Activated T-cell treated with anti-CD3 and anti-CD28 coated beads, Interleukin-2, amount 50 U/mL, for 72 hours (primary cell): ENCODE data around the gene GABRB1. TPM values are rescaled to one million over a fixed set of nuclear protein-coding genes. Genes with fewer than 3 reads are reported as not detected.

Source experiments
- ATAC-seq, 2 donors: fragments of 150-1000 bp; cut with Tn5 transposase; replicated peaks in 1 of 2; 2 replicates each; pipeline ENCODE4 v1.10.0; 2021; ENCODE audit warnings: moderate library complexity in 2 of 2, mild to moderate bottlenecking in 1 of 2
- DNase-seq, 2 donors: peaks; one replicate each; pipeline ENCODE4 v3.0.0; 2021 to 2022; ENCODE audit warnings: mixed read lengths in 1 of 2
- H3K27ac Mint-ChIP-seq: one replicate; pipeline ENCODE4 v1.8.0; 2022; ENCODE audit warnings: mild to moderate bottlenecking, moderate library complexity, mixed read lengths
- H3K27me3 Mint-ChIP-seq: one replicate; pipeline ENCODE4 v1.8.0; 2022; ENCODE audit warnings: low read depth, mixed read lengths
- H3K36me3 Mint-ChIP-seq, 2 donors: one replicate each; pipeline ENCODE4 v1.8.0; 2022; ENCODE audit warnings: mixed read lengths in 2 of 2, mild to moderate bottlenecking in 1 of 2; ENCODE audit not compliant: insufficient read depth in 2 of 2
- H3K4me1 Mint-ChIP-seq: one replicate; pipeline ENCODE4 v1.8.0; 2022; ENCODE audit warnings: low read depth, mixed read lengths
- H3K4me3 Mint-ChIP-seq, 2 donors: one replicate each; pipeline ENCODE4 v1.8.0; 2022; ENCODE audit warnings: mild to moderate bottlenecking in 2 of 2, mixed read lengths in 2 of 2, moderate library complexity in 2 of 2
- H3K9me3 Mint-ChIP-seq, 2 donors: one replicate each; pipeline ENCODE4 v1.8.0; 2022; ENCODE audit warnings: mixed read lengths in 2 of 2
- total RNA-seq, 2 donors: library from RNA; stranded (reverse); gene quantifications; one replicate each; pipeline ENCODE4 v1.2.3, GENCODE V29; 2022

Gene GABRB1
- not detected for total RNA-seq

DNA sequence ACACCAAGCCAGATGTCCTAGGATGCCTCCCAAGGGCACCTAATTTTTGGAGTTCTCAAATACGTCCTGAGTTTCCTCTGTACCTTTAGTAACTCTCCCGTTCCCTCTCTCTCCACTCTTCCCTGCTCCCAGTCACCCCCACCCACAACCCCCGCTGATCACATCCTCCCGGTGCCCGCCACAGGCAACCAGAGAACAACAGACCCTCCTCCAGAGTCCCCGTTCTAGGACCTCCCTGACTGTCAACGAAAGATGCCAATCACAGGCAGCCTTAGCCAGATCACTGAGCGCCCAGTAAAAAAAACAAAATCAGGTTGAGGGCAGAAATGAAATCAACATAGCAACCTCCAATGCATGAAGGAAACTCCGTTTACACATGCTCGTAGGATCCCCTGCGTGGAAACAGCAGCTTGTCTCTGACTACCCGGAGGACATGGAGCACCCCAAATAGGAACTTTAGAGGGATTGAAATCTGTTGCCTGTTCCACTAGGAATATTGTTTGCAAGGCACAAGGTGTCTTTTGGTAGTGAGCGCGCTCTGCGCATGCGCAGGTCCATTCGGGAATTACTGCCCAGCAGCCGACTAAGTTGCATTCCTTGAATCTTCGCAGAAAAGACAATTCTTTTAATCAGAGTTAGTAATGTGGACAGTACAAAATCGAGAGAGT, at the start of gene GABRB1:
Gene GABRB1, plus strand, starts transcription at position 557 of the 668 bp plus-strand sequence.
- DNase-seq (peak in 1 of 2 donors; percentile 26), ATAC-seq (peak in 1 of 2 donors; percentile 9)
- Mint-ChIP-seq H3K36me3 (peaks cover 0 to 2% of the 10 kb centered on the region in 2 donors), H3K27ac (peak within 1 kb of the TSS; percentile 6), H3K4me1 (peaks cover 16% of the 10 kb centered on the region), H3K9me3 (no peaks in the 10 kb centered on the region), H3K27me3 (peaks cover 41% of the 10 kb centered on the region), H3K4me3 (peak within 1 kb of the TSS; percentile 70 to 83)

DNA sequence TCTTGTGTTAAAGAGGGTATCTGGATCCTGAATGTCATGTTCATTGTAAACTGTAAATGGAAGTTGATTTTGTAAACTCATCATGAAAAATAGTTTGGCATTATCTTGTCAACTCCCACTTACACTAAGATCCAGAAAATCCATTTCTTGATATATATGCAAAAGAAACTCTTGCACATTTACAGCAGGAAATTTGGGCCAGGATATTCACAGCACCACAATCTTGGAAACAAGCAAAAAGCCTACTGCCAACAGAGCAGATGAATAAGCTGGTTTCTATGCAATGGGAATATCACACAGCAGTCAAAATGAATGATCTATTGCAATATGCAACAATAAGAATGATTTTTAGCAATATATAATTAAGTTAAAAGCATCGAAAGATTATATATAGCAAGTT, 46.6 kb upstream of the GABRB1 start:
- H3K4me1 Mint-ChIP-seq = no peaks in the 10 kb centered on the region
- DNase-seq (no peak), ATAC-seq (no peak)
- H3K27ac Mint-ChIP-seq = no peak overlapping the region
- no peaks in the 10 kb centered on the region for H3K27me3 Mint-ChIP-seq
- H3K4me3 Mint-ChIP-seq = no peak overlapping the region
- H3K9me3 Mint-ChIP-seq = no peaks in the 10 kb centered on the region
- no peaks in the 10 kb centered on the region for H3K36me3 Mint-ChIP-seq

DNA sequence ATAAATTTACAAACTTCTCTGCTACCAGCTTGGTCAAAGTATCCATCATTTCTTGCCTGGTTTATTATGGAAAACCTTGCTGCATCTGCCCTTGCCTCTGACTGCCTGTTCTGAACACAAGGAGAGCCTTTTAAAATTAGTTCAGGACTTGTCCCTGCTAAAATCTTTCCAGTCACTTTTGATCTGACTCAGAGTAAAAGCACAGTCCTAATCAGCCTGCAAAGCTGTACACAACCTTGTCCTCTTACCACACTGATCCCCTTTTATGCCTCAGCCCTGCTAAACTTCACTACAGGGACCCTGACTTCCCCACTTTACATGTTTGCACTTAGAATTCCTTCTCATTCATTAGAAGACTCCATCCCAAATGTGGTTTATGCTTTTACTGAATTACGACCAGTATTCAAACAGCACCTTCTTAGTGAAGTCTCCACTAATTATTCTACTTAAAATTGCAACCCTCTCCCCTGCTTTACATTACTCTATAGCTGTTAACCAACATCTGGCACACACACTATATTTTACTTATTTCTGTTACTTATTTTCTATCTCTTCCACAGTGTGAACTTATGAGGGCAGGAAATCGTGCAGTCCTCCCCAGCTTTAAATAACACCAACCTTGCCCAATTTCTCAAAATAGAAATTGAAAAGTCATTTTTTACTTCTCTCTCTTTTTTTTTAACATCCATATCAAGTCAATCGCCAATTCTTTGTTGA, 44.3 kb upstream of the GABRB1 start:
- no peak overlapping the region for H3K4me3 Mint-ChIP-seq
- peaks cover 11% of the 10 kb centered on the region for H3K27me3 Mint-ChIP-seq
- no peak overlapping the region for H3K27ac Mint-ChIP-seq
- H3K9me3 Mint-ChIP-seq = no peaks in the 10 kb centered on the region
- ATAC-seq (no peak), DNase-seq (no peak)
- peaks cover under 1% of the 10 kb centered on the region for H3K4me1 Mint-ChIP-seq
- H3K36me3 Mint-ChIP-seq = peaks cover 0 to under 1% of the 10 kb centered on the region in 2 donors

DNA sequence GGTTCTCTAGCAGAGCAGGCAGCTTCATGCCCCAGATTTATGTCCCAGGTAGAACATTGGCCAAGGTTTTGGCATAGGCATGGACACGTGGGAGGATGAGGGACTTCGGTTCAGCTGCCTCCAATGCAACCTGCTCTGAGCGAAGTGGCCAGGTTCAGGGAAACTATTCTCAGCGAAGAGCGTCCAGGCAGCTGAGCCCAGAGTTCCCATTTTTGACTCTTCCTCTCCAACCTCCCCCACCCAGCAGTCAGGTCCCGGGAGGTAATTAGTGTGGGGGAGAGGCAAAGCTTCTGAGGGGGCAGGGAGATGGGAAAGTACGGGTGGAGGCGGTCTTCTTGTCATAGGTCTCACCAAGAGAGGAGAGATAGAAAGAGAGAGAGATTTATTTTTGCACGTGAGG, 39.0 kb upstream of the GABRB1 start:
- H3K27me3 Mint-ChIP-seq = peaks cover 48% of the 10 kb centered on the region
- peak overlapping the region; percentile 68 to 71 for H3K4me3 Mint-ChIP-seq
- peaks cover 10% of the 10 kb centered on the region for H3K4me1 Mint-ChIP-seq
- no peaks in the 10 kb centered on the region for H3K9me3 Mint-ChIP-seq
- no peak for ATAC-seq
- peaks cover 3 to 4% of the 10 kb centered on the region in 2 donors for H3K36me3 Mint-ChIP-seq
- H3K27ac Mint-ChIP-seq = no peak overlapping the region
- DNase-seq = no peak

DNA sequence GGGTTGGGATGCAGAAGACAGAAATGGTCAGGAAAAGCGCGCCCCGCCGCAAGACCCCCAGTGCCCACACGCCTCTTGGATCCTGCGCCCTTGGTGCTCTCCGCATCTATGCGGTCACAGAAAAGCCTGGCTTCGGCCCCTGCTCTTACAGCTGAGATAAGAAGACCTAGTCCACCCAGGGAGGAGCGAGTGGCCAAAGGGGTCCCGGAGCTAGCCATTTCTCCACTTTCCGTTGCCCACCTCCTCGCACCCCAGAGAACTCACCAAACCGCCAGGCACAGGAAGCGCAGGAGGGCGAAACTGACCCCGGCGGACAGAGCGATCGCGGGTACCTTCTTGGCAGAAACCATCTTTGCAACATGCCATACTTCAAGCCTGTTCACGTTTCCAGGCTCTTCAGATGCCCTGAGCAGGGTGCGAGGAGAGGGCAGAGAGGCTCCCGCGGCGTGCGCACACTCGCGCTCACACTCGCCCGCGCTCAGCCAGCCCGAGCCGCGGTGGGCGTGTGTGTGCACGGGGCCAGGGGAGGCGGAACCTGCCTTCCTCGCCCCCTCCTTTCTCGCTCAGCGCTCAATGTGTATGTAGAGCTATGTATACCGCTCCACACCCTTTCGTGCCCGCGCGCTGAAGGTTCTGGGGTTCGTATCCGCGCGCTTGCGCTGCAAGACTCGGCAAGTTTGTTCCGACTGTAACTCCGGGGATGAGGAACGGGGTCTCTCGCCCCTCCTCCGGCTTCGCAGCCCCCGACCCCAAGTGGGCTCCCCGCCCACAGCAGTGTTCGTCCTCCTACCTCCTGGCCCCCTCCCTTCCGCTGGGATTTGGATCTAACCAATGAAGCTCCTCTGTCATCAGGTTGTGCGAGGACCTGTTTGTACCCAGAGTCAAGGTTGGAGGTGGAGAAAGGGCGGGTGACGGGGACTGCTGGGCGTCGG, 38.0 kb upstream of the GABRB1 start, which contains the start of gene GABRA4:
Gene GABRA4, minus strand, starts transcription at position 507 of the 932 bp plus-strand sequence. Its CDS starts 157 bp downstream, at position 350.
- peaks cover 3 to 4% of the 10 kb centered on the region in 2 donors for H3K36me3 Mint-ChIP-seq
- peak within 1 kb of the TSS; percentile 68 to 71 for H3K4me3 Mint-ChIP-seq
- ATAC-seq (peak; percentile 49 to 69), DNase-seq (peak; percentile 3 to 5)
- peaks cover 55% of the 10 kb centered on the region for H3K27me3 Mint-ChIP-seq
- no peak within 1 kb of the TSS for H3K27ac Mint-ChIP-seq
- H3K4me1 Mint-ChIP-seq = peaks cover 10% of the 10 kb centered on the region
- H3K9me3 Mint-ChIP-seq = no peaks in the 10 kb centered on the region

DNA sequence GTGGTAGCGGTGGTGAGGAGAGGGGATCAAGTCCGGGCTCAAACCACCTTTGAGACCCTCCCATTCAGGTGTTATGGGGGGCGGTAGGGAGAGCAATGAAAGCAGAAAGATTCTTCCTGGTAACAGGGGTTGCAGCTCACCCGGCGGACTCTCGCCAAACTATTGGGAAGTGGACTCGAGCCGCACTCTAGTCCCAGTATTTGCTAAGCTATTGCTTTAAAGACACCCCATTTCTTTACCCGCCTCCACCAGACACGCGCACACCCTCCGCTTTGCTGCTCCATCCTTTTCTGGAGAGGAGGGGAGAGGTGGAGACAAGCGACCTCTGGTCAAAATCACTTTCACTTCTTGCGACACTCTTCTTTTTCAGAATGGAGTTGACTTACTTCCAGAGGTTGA, 37.4 kb upstream of the GABRB1 start:
- ATAC-seq (no peak), DNase-seq (no peak)
- Mint-ChIP-seq H3K27me3 (peaks cover 55% of the 10 kb centered on the region), H3K36me3 (peaks cover 3 to 4% of the 10 kb centered on the region in 2 donors), H3K4me3 (peak overlapping the region; percentile 68 to 71), H3K9me3 (no peaks in the 10 kb centered on the region), H3K27ac (no peak overlapping the region), H3K4me1 (peaks cover 10% of the 10 kb centered on the region)

DNA sequence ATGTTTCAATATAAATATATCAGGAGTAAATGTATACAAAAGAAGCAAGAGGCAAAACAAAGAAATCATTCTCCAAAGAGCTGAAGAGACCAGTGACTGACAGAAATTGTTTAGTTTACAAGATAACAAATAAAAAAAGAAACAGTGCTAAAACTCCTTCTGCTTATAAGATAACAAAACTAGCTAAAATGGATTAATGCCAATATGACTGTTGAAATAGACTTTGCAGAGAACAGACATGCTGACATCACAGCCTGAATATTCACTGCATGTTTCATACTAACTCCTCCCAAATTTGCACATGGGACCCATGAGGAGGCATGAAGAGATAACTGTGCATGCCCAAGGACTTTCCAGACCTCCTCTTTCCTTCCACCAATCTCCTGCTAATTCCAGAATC, 31.8 kb upstream of the GABRB1 start:
- Mint-ChIP-seq H3K27ac (no peak overlapping the region), H3K4me3 (no peak overlapping the region), H3K9me3 (no peaks in the 10 kb centered on the region), H3K27me3 (peaks cover 31% of the 10 kb centered on the region), H3K36me3 (no peaks in the 10 kb centered on the region), H3K4me1 (no peaks in the 10 kb centered on the region)
- ATAC-seq (no peak), DNase-seq (no peak)

DNA sequence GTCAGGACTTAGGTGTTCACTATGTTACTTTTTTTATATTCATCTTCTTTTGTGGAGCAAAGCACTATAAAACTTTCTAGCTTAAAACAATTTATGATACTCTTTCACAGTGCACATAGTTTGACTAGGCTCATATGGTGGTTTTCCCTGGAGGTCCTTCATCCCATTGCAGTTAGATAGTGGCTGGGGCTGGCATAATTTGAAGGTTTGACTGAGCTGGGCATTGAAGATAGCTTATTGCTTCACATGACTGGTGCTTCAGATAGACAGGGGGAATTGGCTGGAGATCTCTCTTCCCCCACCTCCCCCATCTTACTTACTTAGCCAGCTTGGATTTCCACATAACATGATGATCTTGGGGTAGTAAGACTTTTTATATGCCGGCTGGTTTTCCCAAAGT, 31.0 kb upstream of the GABRB1 start:
- H3K27ac Mint-ChIP-seq = no peak overlapping the region
- H3K27me3 Mint-ChIP-seq = peaks cover 23% of the 10 kb centered on the region
- no peak for DNase-seq
- no peaks in the 10 kb centered on the region for H3K36me3 Mint-ChIP-seq
- H3K4me1 Mint-ChIP-seq = no peaks in the 10 kb centered on the region
- ATAC-seq = no peak
- H3K4me3 Mint-ChIP-seq = no peak overlapping the region
- H3K9me3 Mint-ChIP-seq = no peaks in the 10 kb centered on the region

DNA sequence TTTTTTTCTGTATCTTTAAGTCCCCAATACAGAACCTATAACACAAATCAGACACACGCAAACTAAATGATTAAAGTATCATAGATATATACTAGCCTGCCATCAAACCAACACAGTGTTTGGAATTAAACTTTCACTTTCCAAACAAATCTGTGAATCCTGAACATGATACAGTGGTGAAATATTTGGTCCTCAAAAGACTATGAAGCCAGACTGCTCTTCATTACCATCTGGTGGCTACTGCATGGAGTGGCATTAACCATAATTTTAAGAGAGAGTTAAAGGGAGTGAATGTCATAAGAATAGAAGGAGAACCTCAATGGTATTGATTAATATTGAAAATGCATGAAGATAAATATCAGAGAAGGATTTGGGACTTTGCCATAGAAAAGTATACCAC, 28.8 kb upstream of the GABRB1 start:
- Mint-ChIP-seq H3K9me3 (no peaks in the 10 kb centered on the region), H3K4me3 (no peak overlapping the region), H3K27me3 (peaks cover 11% of the 10 kb centered on the region)

DNA sequence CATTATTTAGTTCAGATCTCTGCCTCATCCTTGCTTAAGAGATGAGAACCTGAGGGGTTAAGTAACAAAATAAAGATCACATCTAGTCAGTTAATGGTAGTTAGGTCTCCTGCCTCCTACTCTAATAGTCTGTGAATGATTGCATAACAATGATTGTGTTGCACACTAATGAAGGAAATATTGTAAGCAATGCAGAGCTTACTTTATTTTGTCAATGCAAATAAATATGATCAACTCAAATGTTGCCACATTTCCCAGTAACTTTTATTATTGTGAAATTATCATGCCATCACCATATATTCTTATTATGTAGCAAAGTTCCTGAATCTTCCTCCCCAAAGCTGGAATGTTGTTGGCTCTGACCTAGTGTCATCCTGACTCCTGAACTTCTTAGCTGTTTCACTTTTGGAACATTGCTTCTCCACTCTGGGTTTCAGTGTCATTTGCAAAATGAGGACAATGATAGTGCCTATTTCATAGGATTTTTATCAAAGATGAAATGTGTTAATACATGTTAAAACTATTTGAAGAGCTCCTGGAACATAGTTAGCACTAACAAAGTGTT, 20.9 kb upstream of the GABRB1 start:
- no peak for ATAC-seq
- peak overlapping the region; percentile 62 for H3K27ac Mint-ChIP-seq
- H3K9me3 Mint-ChIP-seq = no peaks in the 10 kb centered on the region
- H3K4me1 Mint-ChIP-seq = peaks cover 12% of the 10 kb centered on the region
- no peaks in the 10 kb centered on the region for H3K36me3 Mint-ChIP-seq
- no peaks in the 10 kb centered on the region for H3K27me3 Mint-ChIP-seq
- no peak for DNase-seq
- peak overlapping the region; percentile 37 to 76 for H3K4me3 Mint-ChIP-seq

More for the DNA sequence above, 28.8 kb upstream of the GABRB1 start:
- ATAC-seq (no peak), DNase-seq (no peak)
- H3K27ac Mint-ChIP-seq = no peak overlapping the region
- no peaks in the 10 kb centered on the region for H3K4me1 Mint-ChIP-seq
- no peaks in the 10 kb centered on the region for H3K36me3 Mint-ChIP-seq

DNA sequence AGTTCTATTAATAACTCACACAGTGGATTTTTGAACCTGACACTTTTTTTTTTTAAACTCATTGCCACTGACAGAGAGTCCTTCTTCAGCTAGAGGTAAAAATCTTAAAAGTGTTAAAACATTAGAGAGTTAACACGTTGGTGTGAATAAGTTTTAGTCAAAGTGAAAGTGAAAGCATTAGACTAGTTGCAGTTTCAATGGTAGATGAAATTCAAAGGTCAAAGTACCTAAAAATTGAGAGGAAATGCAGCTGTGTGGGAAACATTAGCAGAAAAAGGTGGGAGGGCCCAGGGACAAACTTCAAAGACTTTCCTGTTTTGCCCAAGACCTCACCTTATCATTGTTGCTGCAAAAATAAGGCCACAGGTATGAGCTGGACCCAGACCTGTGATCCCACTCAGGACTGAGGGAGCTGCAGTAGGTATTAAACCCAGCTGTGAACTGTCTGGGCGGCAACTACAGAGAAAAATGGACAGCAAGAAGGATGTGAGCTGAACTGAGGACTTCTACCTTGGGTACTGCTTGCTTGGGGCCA, 20.4 kb upstream of the GABRB1 start:
- Mint-ChIP-seq H3K36me3 (no peaks in the 10 kb centered on the region), H3K9me3 (no peaks in the 10 kb centered on the region), H3K4me3 (peak overlapping the region; percentile 37 to 76), H3K27ac (peak overlapping the region; percentile 62), H3K27me3 (no peaks in the 10 kb centered on the region), H3K4me1 (peaks cover 12% of the 10 kb centered on the region)
- peak in 1 of 2 donors; percentile 1 for DNase-seq
- peak; percentile 65 to 78 for ATAC-seq

DNA sequence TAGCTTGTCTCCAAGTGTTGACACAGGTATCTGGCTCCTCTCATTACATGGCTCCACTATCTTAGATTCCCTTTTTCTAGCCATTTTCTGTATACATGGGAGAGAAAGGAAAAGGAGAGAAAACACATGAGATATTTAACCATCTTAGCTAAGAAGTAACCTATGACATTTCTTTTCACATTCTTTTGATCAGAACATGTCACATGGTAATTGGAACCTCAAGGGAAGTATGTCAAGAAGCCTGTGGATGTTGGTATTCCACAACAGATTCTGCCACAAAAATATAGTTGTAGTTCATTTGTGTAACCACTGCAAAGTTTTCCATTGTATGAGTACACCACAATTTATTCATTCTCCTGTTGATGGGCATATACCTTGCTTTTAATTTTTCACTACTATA, 18.7 kb upstream of the GABRB1 start:
- Mint-ChIP-seq H3K27ac (peak overlapping the region; percentile 3), H3K27me3 (no peaks in the 10 kb centered on the region), H3K4me1 (peaks cover 14% of the 10 kb centered on the region), H3K4me3 (no peak overlapping the region), H3K36me3 (no peaks in the 10 kb centered on the region), H3K9me3 (no peaks in the 10 kb centered on the region)
- ATAC-seq = no peak
- DNase-seq = no peak
